H7 (cell line): Measurements from ENCODE around the gene MUC4. TPM values are rescaled to one million over a fixed set of nuclear protein-coding genes. Genes with fewer than 3 reads are reported as not detected.
"Not testable (repeated sequence)": the region's sequence is repeated elsewhere in the genome, so short reads cannot be mapped to it uniquely, and the experiment has no call there.

Source experiments
- DNase-seq: peaks from one replicate; pipeline ENCODE4 v3.0.0; 2012
- H3K27me3 ChIP-seq: 2 replicates; pipeline ENCODE4 v1.6.0; 2011; ENCODE audit warnings: mild to moderate bottlenecking, low read length; ENCODE audit not compliant: control insufficient read depth, insufficient read depth
- H3K36me3 ChIP-seq: replicated peaks from 2 replicates; pipeline ENCODE4 v1.5.1; 2011; ENCODE audit warnings: low read length; ENCODE audit not compliant: control insufficient read depth, insufficient read depth
- H3K4me3 ChIP-seq: 2 replicates; pipeline ENCODE4 v1.5.1; 2011; ENCODE audit warnings: low read depth, mild to moderate bottlenecking, control low read depth, low read length, moderate library complexity; ENCODE audit not compliant: insufficient read depth
- total RNA-seq: library from RNA; depleted of rRNA; stranded (reverse); fragments of >200 nt; shearing (Covaris generic); gene quantifications from 2 replicates; pipeline ENCODE4 v1.2.3, GENCODE V29; 2014

The MUC4 gene
- total RNA-seq, 1 experiment from 2014 or later, result 3.5 TPM

DNA sequence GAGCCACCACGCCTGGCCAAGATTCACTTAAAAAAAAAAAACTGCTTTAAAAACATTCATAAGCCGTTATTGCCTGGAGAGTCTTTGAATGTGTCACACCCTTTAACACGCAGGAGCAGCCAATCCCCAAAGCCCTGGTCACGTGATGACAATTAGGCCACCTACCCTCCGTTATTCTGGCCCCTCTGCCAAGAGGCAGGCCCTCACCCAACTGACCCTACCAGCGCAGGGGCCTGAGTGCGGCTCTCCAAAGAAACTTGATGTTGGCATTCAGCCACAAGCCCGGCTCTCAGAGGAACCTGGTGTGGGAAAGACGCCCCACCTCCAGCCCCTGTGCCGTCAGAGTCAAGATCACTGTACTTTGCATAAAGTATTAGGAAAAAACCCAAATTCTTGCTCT is 11.6 kb upstream of the MUC4 start:
- H3K4me3 ChIP-seq, result no peak overlapping the region
- no peaks in the 10 kb centered on the region for H3K27me3 ChIP-seq
- DNase-seq, result no peak
- no peaks in the 10 kb centered on the region for H3K36me3 ChIP-seq

DNA sequence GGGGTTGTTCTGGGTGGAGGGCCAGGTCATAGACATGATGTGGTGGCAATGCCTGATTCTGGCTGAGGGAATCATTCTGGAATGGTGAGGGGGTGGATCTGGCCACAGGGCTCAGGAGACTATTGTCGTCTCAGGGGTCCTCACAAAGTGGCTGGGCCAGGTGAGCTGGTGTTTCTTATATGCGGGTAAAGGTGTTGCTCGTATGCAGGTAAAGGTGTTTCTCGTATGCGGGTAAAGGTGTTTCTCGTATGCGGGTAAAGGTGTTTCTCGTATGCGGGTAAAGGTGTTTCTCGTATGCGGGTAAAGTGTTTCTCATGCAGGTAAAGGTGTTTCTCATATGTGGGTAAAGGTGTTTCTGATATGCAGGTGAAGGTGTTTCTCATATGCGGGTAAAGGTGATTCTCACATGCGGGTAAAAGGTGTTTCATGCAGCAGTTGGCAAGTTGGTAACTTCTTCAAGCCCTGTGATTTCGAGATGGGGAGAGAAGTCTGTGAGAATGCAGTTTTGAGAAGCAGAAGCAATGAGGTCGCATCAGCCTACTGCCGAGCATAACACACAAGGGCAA is 10.5 kb upstream of the MUC4 start:
- H3K4me3 ChIP-seq, result no peak overlapping the region
- no peak for DNase-seq
- no peaks in the 10 kb centered on the region for H3K36me3 ChIP-seq
- H3K27me3 ChIP-seq, result no peaks in the 10 kb centered on the region

DNA sequence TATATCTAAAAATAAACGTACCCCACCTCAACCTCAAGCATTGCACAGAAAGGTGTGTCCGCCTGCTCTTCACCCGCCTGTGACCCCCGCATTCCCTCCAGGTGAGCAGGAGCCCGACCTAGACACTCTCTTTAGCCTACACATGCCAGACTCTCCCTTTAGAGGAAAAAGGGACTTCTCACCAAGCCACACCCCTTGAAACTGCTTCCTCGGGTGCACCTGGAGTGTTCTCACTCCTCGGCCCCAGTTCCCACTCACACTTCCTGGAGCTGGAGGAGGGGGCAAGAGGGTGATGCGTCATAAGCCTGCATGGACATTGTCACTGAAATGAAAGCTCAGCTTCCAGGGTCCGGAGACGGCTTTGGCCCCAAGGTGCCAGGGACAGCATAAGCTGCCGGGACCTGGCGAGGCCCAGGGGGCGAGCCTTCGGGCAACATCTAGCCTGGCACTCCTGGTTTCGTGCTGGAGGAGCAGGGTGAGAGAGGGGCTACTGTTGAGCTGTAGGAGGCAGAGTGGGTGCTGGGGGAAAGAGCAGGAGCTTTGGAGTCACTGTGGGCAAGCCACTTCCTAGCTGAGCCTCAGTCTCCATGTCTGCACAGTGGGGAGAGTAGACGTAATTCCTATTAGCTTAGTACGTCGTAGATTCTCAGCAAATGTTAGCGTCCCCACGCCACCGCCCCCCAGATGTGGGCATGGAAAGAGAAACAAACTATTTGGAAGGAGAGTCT is 9.8 kb upstream of the MUC4 start:
- H3K36me3 ChIP-seq, result no peaks in the 10 kb centered on the region
- H3K4me3 ChIP-seq, result no peak overlapping the region
- no peaks in the 10 kb centered on the region for H3K27me3 ChIP-seq
- no peak for DNase-seq

DNA sequence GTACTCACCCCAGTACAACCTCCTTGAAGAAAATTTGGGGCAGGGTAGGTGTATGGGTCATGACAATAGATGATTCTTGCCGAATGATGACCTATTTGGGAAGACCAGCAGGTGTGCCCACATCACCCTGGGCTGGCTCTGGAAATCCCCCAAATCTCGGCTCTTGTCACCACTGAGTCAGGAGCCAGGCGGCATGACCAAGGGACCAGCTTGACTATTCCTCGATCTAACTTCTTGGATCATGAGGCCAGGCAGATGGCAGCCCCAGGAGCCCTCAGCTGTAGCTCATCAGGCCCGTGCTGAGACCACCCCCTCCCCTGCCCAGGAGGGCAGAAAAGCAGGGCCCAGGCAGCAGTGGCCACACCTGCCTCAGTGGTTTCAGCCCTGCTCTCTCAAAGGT is 9.2 kb upstream of the MUC4 start:
- Histone ChIP-seq H3K4me3 (no peak overlapping the region), H3K36me3 (no peaks in the 10 kb centered on the region), H3K27me3 (no peaks in the 10 kb centered on the region)
- DNase-seq, result no peak

DNA sequence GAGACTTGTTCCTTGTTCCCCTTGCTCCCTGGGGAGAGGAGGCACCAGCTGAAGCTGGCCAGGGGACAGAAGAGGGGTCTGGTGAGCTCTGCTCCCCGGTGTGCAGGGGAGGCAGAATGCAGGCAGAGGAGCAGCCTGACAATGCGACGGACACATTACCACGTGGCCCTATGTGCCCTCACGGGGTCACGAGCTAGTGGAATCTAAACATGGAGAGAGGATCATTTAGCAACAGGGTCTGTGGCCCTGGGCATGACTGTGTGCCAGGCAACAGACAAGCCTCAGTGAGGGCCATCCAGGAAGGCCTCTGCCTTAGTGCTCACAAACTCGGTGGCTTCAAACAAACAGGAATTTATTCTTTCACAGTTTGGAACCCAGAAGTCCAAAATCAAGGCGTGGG is 8.5 kb upstream of the MUC4 start:
- DNase-seq, result no peak
- Histone ChIP-seq H3K4me3 (no peak overlapping the region), H3K27me3 (no peaks in the 10 kb centered on the region), H3K36me3 (no peaks in the 10 kb centered on the region)

DNA sequence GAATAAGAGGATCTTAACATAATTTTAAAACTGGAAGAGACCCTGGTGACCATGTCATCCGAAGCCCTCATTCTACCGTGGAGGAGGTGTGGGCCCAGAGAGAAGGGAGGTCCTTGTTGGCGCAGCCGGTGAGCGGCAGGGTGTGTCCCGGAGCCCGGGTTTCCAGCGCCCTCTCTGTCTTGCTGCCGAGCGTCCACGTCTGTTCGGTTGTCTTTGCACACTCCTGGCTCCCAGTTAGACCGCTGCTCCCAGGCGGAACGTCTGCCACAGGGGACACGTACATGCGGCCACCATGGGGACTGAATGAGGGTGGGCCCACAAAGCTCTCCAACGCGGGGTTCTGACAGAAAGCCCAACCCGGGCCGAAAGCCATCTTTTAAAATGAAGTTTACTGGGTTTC is 6.6 kb upstream of the MUC4 start:
- no peak overlapping the region for H3K4me3 ChIP-seq
- DNase-seq, result no peak
- no peaks in the 10 kb centered on the region for H3K36me3 ChIP-seq
- H3K27me3 ChIP-seq, result no peaks in the 10 kb centered on the region

DNA sequence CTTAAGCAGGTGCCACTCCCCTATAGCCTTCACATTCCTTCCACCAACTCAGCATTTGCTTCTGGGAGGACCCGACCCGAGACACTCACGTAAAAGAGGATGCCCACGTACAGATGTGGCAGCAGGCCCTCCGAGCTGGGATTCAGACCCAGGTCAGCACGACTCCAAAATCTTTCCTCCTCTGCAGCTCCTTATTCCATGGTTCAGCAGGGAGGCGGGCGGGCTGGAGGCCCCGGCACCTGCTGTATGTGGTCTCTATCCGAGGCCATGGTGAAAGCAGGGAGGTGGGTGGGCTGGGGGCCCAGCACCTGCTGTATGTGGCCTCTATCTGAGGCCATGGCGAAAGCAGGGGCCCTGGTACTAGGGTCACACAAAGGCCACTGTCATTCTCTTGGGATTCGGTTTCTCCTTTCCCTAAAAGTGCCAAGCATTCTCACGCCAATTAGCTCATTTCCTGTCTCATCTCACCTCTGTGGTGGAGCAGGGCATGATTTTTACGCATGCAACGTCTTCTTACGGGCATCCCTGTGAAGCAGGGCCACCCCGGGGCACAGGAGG is 5.9 kb upstream of the MUC4 start:
- DNase-seq, result no peak
- no peak overlapping the region for H3K4me3 ChIP-seq
- no peaks in the 10 kb centered on the region for H3K36me3 ChIP-seq

DNA sequence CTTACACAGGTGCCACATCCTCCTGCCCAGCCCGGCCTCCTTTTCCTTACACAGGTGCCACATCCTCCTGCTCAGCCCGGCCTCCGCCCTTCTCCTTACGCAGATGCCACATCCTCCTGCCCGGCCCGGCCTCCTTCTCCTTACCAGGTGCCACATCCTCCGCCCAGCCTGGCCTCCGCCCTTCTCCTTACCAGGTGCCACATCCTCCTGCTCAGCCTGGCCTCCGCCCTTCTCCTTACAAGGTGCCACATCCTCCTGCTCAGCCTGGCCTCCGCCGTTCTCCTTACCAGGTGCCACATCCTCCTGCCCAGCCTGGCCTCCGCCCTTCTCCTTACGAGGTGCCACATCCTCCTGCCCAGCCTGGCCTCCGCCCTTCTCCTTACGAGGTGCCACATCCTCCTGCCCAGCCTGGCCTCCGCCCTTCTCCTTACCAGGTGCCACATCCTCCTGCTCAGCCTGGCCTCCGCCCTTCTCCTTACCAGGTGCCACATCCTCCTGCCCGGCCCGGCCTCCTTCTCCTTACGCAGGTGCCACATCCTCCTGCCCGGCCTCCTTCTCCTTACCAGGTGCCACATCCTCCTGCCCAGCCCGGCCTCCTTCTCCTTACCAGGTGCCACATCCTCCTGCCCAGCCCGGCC is 4.7 kb upstream of the MUC4 start:
- H3K4me3 ChIP-seq, DNase-seq: not testable (repeated sequence)

More for the DNA sequence above, 5.9 kb upstream of the MUC4 start:
- H3K27me3 ChIP-seq, result no peaks in the 10 kb centered on the region

DNA sequence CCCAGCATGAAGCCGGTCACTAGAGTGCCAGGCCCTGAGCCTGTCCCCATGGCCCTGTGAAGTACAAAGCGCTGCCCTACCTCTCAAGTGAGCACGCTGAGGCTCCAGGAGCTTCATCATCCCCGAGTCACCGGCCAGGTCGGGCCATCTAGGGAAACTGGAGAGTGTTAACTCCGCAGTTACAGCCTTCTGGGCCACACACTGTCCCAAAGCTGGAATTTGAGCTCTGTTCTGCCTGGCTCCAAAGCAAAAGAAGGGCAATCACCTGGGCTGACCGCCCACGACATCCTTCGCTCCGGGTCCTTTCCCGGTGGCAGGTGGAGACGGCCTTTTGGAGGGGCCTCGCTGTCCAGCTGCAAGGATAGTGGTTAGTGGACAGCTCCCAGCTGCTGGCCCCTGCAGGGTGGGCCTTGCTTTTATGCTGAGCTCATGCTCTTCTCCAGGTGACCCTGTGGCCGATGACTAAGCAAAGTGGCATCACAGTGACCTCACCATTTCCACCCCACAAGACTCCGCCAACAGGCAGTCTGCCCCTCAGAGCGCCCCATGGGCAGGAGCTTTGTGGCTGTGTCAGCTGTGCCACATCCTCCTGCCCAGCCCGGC is 3.5 kb upstream of the MUC4 start:
- Histone ChIP-seq H3K36me3 (no peaks in the 10 kb centered on the region), H3K27me3 (no peaks in the 10 kb centered on the region), H3K4me3 (no peak overlapping the region)
- DNase-seq, result no peak

More for the DNA sequence above, 4.7 kb upstream of the MUC4 start:
- H3K27me3 ChIP-seq, H3K36me3 ChIP-seq: not testable (repeated sequence)

DNA sequence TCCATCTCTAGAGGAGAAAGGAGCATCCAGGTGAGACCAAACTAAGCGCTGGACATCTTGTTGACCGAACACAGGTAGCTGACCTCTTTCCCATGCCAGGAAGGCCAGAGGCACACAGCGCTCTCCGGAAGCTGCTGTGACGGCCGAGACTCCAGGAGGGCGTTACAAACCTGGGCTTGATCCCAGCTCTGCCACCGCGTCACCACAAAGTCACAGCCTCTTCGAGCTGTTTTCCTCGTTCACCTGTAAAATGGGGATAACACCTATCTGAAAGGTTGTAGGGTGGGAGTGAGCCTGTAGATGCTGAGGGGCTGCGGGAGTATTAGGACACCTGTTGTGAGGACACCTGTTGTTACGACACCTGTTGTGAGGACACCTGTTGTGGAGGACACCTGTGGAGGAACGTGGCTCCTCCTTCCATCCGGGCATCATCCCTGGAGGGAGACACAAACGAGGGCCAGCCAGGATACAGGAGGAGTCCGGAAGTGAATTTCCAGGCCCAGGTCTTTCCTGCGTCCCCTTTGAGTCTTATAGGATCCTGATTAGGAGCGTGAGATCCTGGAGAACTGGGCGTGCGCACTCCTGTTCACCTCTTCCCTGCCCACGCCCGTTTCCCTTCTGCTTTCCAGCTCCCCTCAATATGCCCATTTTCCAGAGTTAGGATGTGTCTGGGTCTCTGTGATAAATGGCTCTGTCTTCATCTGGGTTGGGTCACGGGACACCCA is 2.3 kb upstream of the MUC4 start:
- no peak overlapping the region for H3K4me3 ChIP-seq
- no peaks in the 10 kb centered on the region for H3K27me3 ChIP-seq
- no peak for DNase-seq
- H3K36me3 ChIP-seq, result no peaks in the 10 kb centered on the region

DNA sequence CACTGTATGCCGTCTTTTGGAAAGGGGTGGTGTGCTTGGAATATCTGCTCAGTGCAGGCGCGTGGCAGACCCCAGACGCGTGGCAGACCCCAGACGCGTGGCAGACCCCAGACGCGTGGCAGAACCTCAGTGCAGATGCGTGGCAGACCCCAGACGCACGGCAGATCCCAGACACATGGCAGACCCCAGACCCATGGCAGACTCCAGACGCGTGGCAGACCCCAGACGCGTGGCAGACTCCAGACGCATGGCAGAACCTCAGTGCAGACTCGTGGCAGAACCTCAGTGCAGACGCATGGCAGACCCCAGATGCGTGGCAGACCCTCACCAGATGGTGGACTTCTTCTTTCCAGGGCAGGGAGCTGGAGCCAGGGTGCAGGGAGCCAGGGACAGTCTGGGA is 637 bp upstream of the MUC4 start:
- Histone ChIP-seq H3K36me3 (no peaks in the 10 kb centered on the region), H3K27me3 (no peaks in the 10 kb centered on the region), H3K4me3 (no peak overlapping the region)
- DNase-seq, result no peak

DNA sequence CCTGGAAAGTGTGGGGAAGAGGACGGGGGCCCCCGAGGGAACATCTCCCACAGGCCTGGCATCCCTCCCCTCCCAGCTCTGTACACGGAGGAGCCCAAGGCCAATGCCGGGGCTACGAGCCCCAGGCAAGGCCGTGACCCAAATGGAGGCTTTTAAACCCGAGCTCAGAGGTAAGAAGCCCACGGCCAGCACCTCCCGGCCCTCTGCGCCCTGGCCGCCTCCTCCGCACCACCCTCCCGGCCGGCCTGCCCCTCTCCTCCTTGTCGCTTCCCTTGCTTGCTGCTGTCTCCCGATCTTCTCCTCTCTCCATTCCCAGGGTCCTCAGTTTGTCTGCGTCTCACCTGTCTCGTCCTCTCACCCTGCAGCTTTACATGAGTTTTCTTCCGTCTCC is 1.3 kb downstream of the MUC4 start:
- peak; percentile 65 for DNase-seq
- Histone ChIP-seq H3K4me3 (peak overlapping the region; percentile 13), H3K36me3 (no peaks in the 10 kb centered on the region), H3K27me3 (no peaks in the 10 kb centered on the region)

DNA sequence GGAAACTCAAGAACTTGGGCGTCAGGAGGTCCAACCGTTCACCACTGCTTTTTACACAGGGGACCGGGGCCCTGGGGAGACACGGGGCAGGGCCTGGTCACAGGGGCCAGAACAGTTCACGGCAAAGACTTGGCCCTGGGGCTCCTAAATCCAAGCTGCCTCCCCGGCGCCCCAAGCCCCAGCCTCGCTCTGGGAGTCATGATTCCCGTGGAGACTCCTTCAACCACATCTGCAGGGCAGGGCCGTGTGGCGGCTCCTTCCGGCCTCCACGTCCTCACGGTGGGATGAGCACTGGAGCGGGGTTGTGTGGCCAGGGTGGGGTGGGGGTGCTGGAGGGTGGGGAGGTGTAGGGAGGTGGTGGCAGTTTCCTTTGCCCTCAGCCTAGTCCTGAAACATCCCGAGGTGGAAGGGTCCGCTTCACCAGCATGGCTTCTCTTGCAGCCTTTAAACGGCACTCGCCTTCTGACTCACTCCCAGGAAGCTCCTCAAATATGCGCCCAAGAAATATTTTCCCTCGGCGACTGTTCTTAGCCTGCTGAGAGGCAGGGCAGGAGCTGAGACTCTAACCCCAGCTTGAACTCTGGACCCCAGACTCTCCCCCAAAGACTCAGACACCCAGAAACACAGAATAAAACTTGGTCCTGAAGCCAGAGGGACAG is 1.8 kb downstream of the MUC4 start:
- no peaks in the 10 kb centered on the region for H3K36me3 ChIP-seq
- no peak for DNase-seq
- H3K4me3 ChIP-seq, result peak overlapping the region; percentile 13; the same call in 1 of the 2 replicates
- no peaks in the 10 kb centered on the region for H3K27me3 ChIP-seq

DNA sequence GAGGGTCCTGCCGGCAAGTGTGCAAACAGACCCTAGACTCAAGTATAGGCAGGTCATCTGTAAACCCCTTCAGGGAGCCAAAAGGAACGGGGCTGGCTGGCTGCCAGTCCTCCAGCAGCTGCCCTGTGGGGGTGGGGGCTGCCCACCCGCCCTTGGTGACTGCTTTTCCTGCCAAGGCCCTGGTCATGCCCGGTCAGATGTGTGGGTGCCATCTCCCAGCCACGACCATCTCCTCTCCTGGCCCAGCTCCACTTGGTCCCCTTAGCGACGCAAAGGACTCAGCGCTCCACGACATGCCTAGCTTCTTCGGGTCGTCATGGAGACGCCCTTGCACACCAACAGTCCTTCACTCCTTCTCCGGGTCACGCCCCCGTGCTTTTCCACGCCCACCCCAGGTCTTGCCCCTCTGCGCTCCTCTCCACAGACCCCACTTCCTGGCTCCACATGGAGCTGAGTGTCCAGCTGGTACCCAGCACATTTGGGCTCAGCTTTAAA is 2.4 kb downstream of the MUC4 start:
- H3K36me3 ChIP-seq, result no peaks in the 10 kb centered on the region; the same call in 1 of the 2 replicates
- no peak overlapping the region for H3K4me3 ChIP-seq
- no peaks in the 10 kb centered on the region for H3K27me3 ChIP-seq
- peak; percentile 68 for DNase-seq
